SK-N-SH (cell line): ENCODE measurements around the gene RAP2A. TPM values are rescaled to one million over a fixed set of nuclear protein-coding genes. Genes with fewer than 3 reads are reported as not detected.

ENCODE experiments used
- CTCF ChIA-PET: fragments of 300-600, 350-600 bp; formaldehyde crosslinking; extraction: SDS; loops from one replicate; lab custom pipeline; 2021; lab: Yijun Ruan, JAX
- POLR2A ChIA-PET: fragments of 350-600 bp; sonication (Branson Sonifier 250); formaldehyde crosslinking; extraction: SDS; loops from one replicate; lab custom pipeline; 2020; ENCODE audit warnings: antibody characterized with exemption, inconsistent platforms; lab: Yijun Ruan, JAX
- DNase-seq: peaks from one replicate; pipeline ENCODE4 v3.0.0; 2012
- H2AFZ ChIP-seq: fragments of 200-600 bp; sonication (generic); 2 replicates; pipeline ENCODE4 v1.8.1; 2016; ENCODE audit warnings: antibody characterized with exemption, mild to moderate bottlenecking, low read depth
- H3F3A ChIP-seq: fragments of 200-600 bp; sonication (generic); replicated peaks from 2 replicates; pipeline ENCODE3; 2016; ENCODE audit warnings: antibody characterized with exemption, mild to moderate bottlenecking; ENCODE audit not compliant: insufficient read depth
- H3K27ac ChIP-seq, 2 experiments: fragments of 200-500 bp in 1 of 2; fragments of 200-600 bp in 1 of 2; sonication (Bioruptor generic) in 1 of 2; sonication (generic), shearing (Covaris generic) in 1 of 2; 2 replicates each; pipeline versions ENCODE4 v1.5.1 to v1.6.1; 2014 to 2016; ENCODE audit warnings: low read depth in 2 of 2, inconsistent platforms in 1 of 2, low read length in 1 of 2, mild to moderate bottlenecking in 1 of 2, mixed read lengths in 1 of 2
- H3K27me3 ChIP-seq: fragments of 200-600 bp; sonication (generic), shearing (Covaris generic); 2 replicates; pipeline ENCODE4 v1.6.1; 2016; ENCODE audit warnings: mixed run types; ENCODE audit not compliant: insufficient read depth
- H3K36me3 ChIP-seq, 2 experiments: fragments of 200-500 bp in 1 of 2; fragments of 200-600 bp in 1 of 2; sonication (Bioruptor generic) in 1 of 2; sonication (generic) in 1 of 2; replicated peaks in 1 of 2; 2 replicates each; pipeline versions ENCODE3 to v1.5.1; 2014 to 2016; ENCODE audit warnings: low read length in 1 of 2, mild to moderate bottlenecking in 1 of 2; ENCODE audit not compliant: insufficient read depth in 2 of 2, control insufficient read depth in 1 of 2
- H3K4me1 ChIP-seq, 2 experiments: fragments of 200-500 bp in 1 of 2; fragments of 200-600 bp in 1 of 2; sonication (Bioruptor generic) in 1 of 2; sonication (generic), shearing (Covaris generic) in 1 of 2; 2 replicates each; pipeline versions ENCODE4 v1.5.1 to v1.6.1; 2014 to 2016; ENCODE audit warnings: low read depth in 1 of 2, low read length in 1 of 2, mixed run types in 1 of 2; ENCODE audit not compliant: insufficient read depth in 2 of 2, control insufficient read depth in 1 of 2
- H3K4me2 ChIP-seq: fragments of 200-600 bp; sonication (generic), shearing (Covaris generic); 2 replicates; pipeline ENCODE4 v1.6.1; 2017; ENCODE audit warnings: mixed run types
- H3K4me3 ChIP-seq, 2 experiments: fragments of 200-500 bp in 1 of 2; fragments of 200-600 bp in 1 of 2; sonication (Bioruptor generic) in 1 of 2; sonication (generic), shearing (Covaris generic) in 1 of 2; 2 replicates each; pipeline versions ENCODE4 v1.5.1 to v1.8.1; 2014 to 2016; ENCODE audit warnings: low read depth in 2 of 2, inconsistent platforms in 1 of 2, low read length in 1 of 2, mild to moderate bottlenecking in 1 of 2, mixed read lengths in 1 of 2, moderate library complexity in 1 of 2
- H3K79me2 ChIP-seq: fragments of 200-600 bp; sonication (generic); 2 replicates; pipeline ENCODE4 v1.8.1; 2017; ENCODE audit warnings: mild to moderate bottlenecking; ENCODE audit not compliant: insufficient read depth
- H3K9ac ChIP-seq: fragments of 200-600 bp; sonication (generic); 2 replicates; pipeline ENCODE4 v1.6.1; 2017; ENCODE audit warnings: mixed run types
- H3K9me2 ChIP-seq: fragments of 200-600 bp; sonication (generic); 2 replicates; pipeline ENCODE4 v1.6.1; 2017; ENCODE audit warnings: mixed run types
- H3K9me3 ChIP-seq: fragments of 200-600 bp; sonication (generic); 2 replicates; pipeline ENCODE4 v1.6.1; 2017; ENCODE audit warnings: mixed run types, mild to moderate bottlenecking, moderate library complexity
- H4K20me1 ChIP-seq: fragments of 200-600 bp; sonication (generic); 2 replicates; pipeline ENCODE4 v1.6.1; 2017; ENCODE audit warnings: mild to moderate bottlenecking, mixed run types; ENCODE audit not compliant: insufficient read depth
- CHD2 ChIP-seq: fragments of 150-350 bp; IDR thresholded peaks from 2 replicates; pipeline ENCODE4 v1.6.1; 2018; ENCODE audit warnings: low read length; ENCODE audit not compliant: partially characterized antibody
- CTCF ChIP-seq: fragments of 200-600 bp; sonication (generic); IDR thresholded peaks from 2 replicates; pipeline ENCODE4 v1.6.1; 2017; ENCODE audit warnings: antibody characterized with exemption, mild to moderate bottlenecking, moderate library complexity
- ELF1 ChIP-seq: IDR thresholded peaks from 2 replicates; pipeline ENCODE4 v1.4.0; 2012
- EP300 ChIP-seq, 2 experiments: IDR thresholded peaks; 2 replicates each; pipeline versions ENCODE4 v1.4.0 to v1.6.1; 2012; ENCODE audit warnings: borderline replicate concordance in 1 of 2, low read depth in 1 of 2, low read length in 1 of 2
- EZH2phosphoT487 ChIP-seq: fragments of 200-600 bp; sonication (generic); IDR thresholded peaks from 2 replicates; pipeline ENCODE4 v1.6.1; 2017; ENCODE audit warnings: low read depth, mixed run types, mild to moderate bottlenecking, antibody characterized with exemption, moderate library complexity, borderline replicate concordance
- FOSL2 ChIP-seq: IDR thresholded peaks from 2 replicates; pipeline ENCODE4 v1.4.0; 2012; ENCODE audit warnings: low read depth, mild to moderate bottlenecking, moderate library complexity, borderline replicate concordance
- FOXM1 ChIP-seq: IDR thresholded peaks from 2 replicates; pipeline ENCODE4 v1.4.0; 2012; ENCODE audit warnings: low read depth, mild to moderate bottlenecking
- GABPA ChIP-seq: IDR thresholded peaks from 2 replicates; pipeline ENCODE4 v1.4.0; 2012; ENCODE audit warnings: low read depth, mild to moderate bottlenecking
- GATA2 ChIP-seq: sonication (generic); formaldehyde crosslinking; IDR thresholded peaks from 2 replicates; pipeline ENCODE4 v1.5.0; 2020; ENCODE audit warnings: mild to moderate bottlenecking, missing genetic modification reagents
- JUND ChIP-seq: IDR thresholded peaks from 2 replicates; pipeline ENCODE4 v1.4.0; 2012
- MAX ChIP-seq: IDR thresholded peaks from 2 replicates; pipeline ENCODE4 v1.4.0; 2012; ENCODE audit warnings: low read depth
- MEF2A ChIP-seq: IDR thresholded peaks from 2 replicates; pipeline ENCODE4 v1.4.0; 2012; ENCODE audit warnings: low read depth, borderline replicate concordance
- POLR2AphosphoS5 ChIP-seq: IDR thresholded peaks from 2 replicates; pipeline ENCODE4 v1.6.1; 2012; ENCODE audit warnings: low read depth, low read length
- RAD21 ChIP-seq: IDR thresholded peaks from 2 replicates; pipeline ENCODE4 v1.6.1; 2012; ENCODE audit warnings: mild to moderate bottlenecking, low read length
- RCOR1 ChIP-seq: fragments of 150-350 bp; IDR thresholded peaks from 2 replicates; pipeline ENCODE4 v1.6.1; 2017; ENCODE audit warnings: antibody characterized with exemption, low read length
- RXRA ChIP-seq: IDR thresholded peaks from 2 replicates; pipeline ENCODE4 v1.4.0; 2012; ENCODE audit warnings: low read depth, mild to moderate bottlenecking, borderline replicate concordance
- SMC3 ChIP-seq: IDR thresholded peaks from 2 replicates; pipeline ENCODE4 v1.6.1; 2012; ENCODE audit warnings: low read depth, low read length, improper control_type of control experiment
- TAF1 ChIP-seq: IDR thresholded peaks from 2 replicates; pipeline ENCODE4 v1.6.1; 2012; ENCODE audit warnings: low read depth, mild to moderate bottlenecking, low read length, moderate library complexity, borderline replicate concordance
- TCF12 ChIP-seq: IDR thresholded peaks from 2 replicates; pipeline ENCODE4 v1.4.0; 2012
- TEAD4 ChIP-seq: IDR thresholded peaks from 2 replicates; pipeline ENCODE4 v1.4.0; 2012; ENCODE audit warnings: mild to moderate bottlenecking, borderline replicate concordance; ENCODE audit not compliant: insufficient read depth
- USF2 ChIP-seq: fragments of 150-350 bp; IDR thresholded peaks from 2 replicates; pipeline ENCODE4 v1.6.1; 2017; ENCODE audit warnings: antibody characterized with exemption, low read length, low read depth, borderline replicate concordance
- YY1 ChIP-seq: IDR thresholded peaks from 2 replicates; pipeline ENCODE4 v1.4.0; 2012; ENCODE audit warnings: low read depth, mild to moderate bottlenecking
- ZBTB33 ChIP-seq: IDR thresholded peaks from 2 replicates; pipeline ENCODE4 v1.4.0; 2012; ENCODE audit warnings: low read depth, borderline replicate concordance
- WGBS: methylation state at CpG from one replicate; pipeline ENCODE4 v1.1.6; 2017; ENCODE audit warnings: low lambda C conversion rate; 5-methylcytosine and 5-hydroxymethylcytosine counted together
- polyA plus RNA-seq, 3 experiments: library from polyadenylated mRNA; depleted of rRNA; stranded (reverse); fragments of >200 nt; gene quantifications; 2 replicates each; pipeline ENCODE4 v1.2.3, GENCODE V29; 2012

RAP2A gene
- polyA plus RNA-seq, 1 of the 3 experiments (the other 2 are of a cell fraction): 6.5 TPM

- TF ChIP-seq MAX: no peak
- no peak for TF ChIP-seq GABPA
- no peak for TF ChIP-seq SMC3
- TF ChIP-seq ZBTB33: no peak
- no peak for TF ChIP-seq TAF1
- no peak for TF ChIP-seq EP300 (IDR thresholded peaks at IDR 0.05; ENCODE audit: borderline replicate concordance in 1 of 2, low read depth in 1 of 2, low read length in 1 of 2)
- no peak for TF ChIP-seq USF2
Observed at GRCh38 chr13:97413694-97414093, 20.3 kb upstream of the RAP2A start (continued).

- Histone ChIP-seq H3K27me3 (no peaks in the 10 kb centered on the region), H3K9me3 (no peaks in the 10 kb centered on the region), H4K20me1 (no peaks in the 10 kb centered on the region), H3K4me2 (no peak overlapping the region), H3K27ac (no peak overlapping the region), H3K9me2 (no peaks in the 10 kb centered on the region), H3K79me2 (no peaks in the 10 kb centered on the region), H3K36me3 (no peaks in the 10 kb centered on the region), H3K9ac (no peak overlapping the region), H2AFZ (no peak overlapping the region), H3K4me3 (no peak overlapping the region), H3F3A (no peaks in the 10 kb centered on the region), H3K4me1 (no peaks in the 10 kb centered on the region)
- no peak for DNase-seq
- POLR2A ChIA-PET: no interaction called here
- TF ChIP-seq GATA2 (CRISPR knock-in tag) (no peak), CHD2 (no peak), MEF2A (no peak), EZH2phosphoT487 (no peak), RXRA (no peak), JUND (no peak), RCOR1 (no peak), YY1 (no peak), FOXM1 (no peak), POLR2AphosphoS5 (no peak), GABPA (no peak), RAD21 (no peak), SMC3 (no peak), TCF12 (no peak), ELF1 (no peak), FOSL2 (no peak), CTCF (no peak), USF2 (no peak), TEAD4 (no peak)
- CTCF ChIA-PET: interaction anchor here (0.6 to 1.3 kb wide), 5 partner anchors 9 to 395 kb away, joined by 3 to 6 read pairs (median 3); no protein-coding TSS in a partner anchor
- WGBS: 78% methylated on average over 4 of the region's 4 CpGs
Observed at GRCh38 chr13:97414392-97414791, 19.6 kb upstream of the RAP2A start.
